HCT116 (cell line): ENCODE measurements around the gene ZFP69B. TPM values are rescaled to one million over a fixed set of nuclear protein-coding genes. Genes with fewer than 3 reads are reported as not detected.

Source experiments
- ATAC-seq: fragments of 200-7000 bp; cut with Tn5 transposase; 2 replicates; pipeline ENCODE4 v1.9.1; 2020; ENCODE audit warnings: mild to moderate bottlenecking, moderate library complexity
- BruUV-seq: library from RNA; stranded (reverse); fragments of 400-500 nt; replicated peaks from 2 replicates; lab custom pipeline; 2021; lab: Mats Ljungman, UMichigan
- CTCF ChIA-PET: fragments of 300-600 bp; sonication (Branson Sonifier 250); formaldehyde crosslinking; loops from one replicate; lab custom pipeline; 2021; ENCODE audit warnings: antibody characterized with exemption; lab: Charles Lee
- POLR2A ChIA-PET: fragments of 300-600, 350-600 bp; sonication (Branson Sonifier 250); formaldehyde crosslinking; loops from one replicate; lab custom pipeline; 2021; ENCODE audit warnings: antibody characterized with exemption; lab: Charles Lee
- RAD21 ChIA-PET, 2 experiments: fragments of 300-600 bp; sonication (Branson Sonifier 250); formaldehyde crosslinking; loops; one replicate each; lab custom pipeline; 2023; ENCODE audit warnings: low total read pairs in 2 of 2; ENCODE audit not compliant: uncharacterized antibody in 2 of 2, unreplicated experiment in 2 of 2, low non-redundant PET in 1 of 2; lab: Charles Lee
- DNase-seq: peaks from one replicate; pipeline ENCODE4 v3.0.0-alpha.2; 2010; ENCODE audit warnings: low read depth, low spot score
- H2AFZ ChIP-seq: fragments of 200-600 bp; shearing (Covaris generic), sonication (generic); 2 replicates; pipeline ENCODE4 v1.6.1; 2017; ENCODE audit warnings: low read depth, mixed run types, mixed read lengths, antibody characterized with exemption, low read length; ENCODE audit not compliant: poor library complexity, severe bottlenecking
- H3K27ac ChIP-seq: 2 replicates; pipeline ENCODE4 v1.5.1; 2012; ENCODE audit warnings: low read depth, low read length
- H3K27me3 ChIP-seq: fragments of 200-600 bp; sonication (generic); 2 replicates; pipeline ENCODE4 v1.6.1; 2016; ENCODE audit warnings: mixed run types, low read length, mixed read lengths; ENCODE audit not compliant: insufficient read depth
- H3K36me3 ChIP-seq, 2 experiments: fragments of 200-500 bp in 1 of 2; fragments of 200-600 bp in 1 of 2; sonication (Bioruptor generic) in 1 of 2; sonication (generic) in 1 of 2; 2 replicates each; pipeline versions ENCODE4 v1.5.1 to v1.6.1; 2014 to 2016; ENCODE audit warnings: low read length in 2 of 2, inconsistent platforms in 1 of 2, mixed read lengths in 1 of 2, mixed run types in 1 of 2; ENCODE audit not compliant: insufficient read depth in 2 of 2, control insufficient read depth in 1 of 2
- H3K4me1 ChIP-seq, 2 experiments: fragments of 200-600 bp in 1 of 2; sonication (generic) in 1 of 2; 2 replicates each; pipeline versions ENCODE4 v1.5.1 to v1.6.1; 2012 to 2017; ENCODE audit warnings: low read length in 2 of 2, inconsistent platforms in 1 of 2, mild to moderate bottlenecking in 1 of 2, mixed read lengths in 1 of 2, mixed run types in 1 of 2, moderate library complexity in 1 of 2; ENCODE audit not compliant: insufficient read depth in 2 of 2, control insufficient read depth in 1 of 2
- H3K4me2 ChIP-seq: fragments of 200-600 bp; sonication (generic); 2 replicates; pipeline ENCODE4 v1.6.1; 2017; ENCODE audit warnings: mixed run types, low read length, mixed read lengths
- H3K4me3 ChIP-seq, 2 experiments: fragments of 200-600 bp in 1 of 2; sonication (generic) in 1 of 2; replicated peaks in 1 of 2; 2 replicates each; pipeline ENCODE4 v1.5.1; 2011 to 2016; ENCODE audit warnings: low read length in 2 of 2, control low read depth in 1 of 2, low read depth in 1 of 2, mild to moderate bottlenecking in 1 of 2, mixed read lengths in 1 of 2, mixed run types in 1 of 2
- H3K79me2 ChIP-seq: fragments of 200-600 bp; sonication (generic); 2 replicates; pipeline ENCODE4 v1.6.1; 2017; ENCODE audit warnings: mild to moderate bottlenecking, mixed run types, low read length, moderate library complexity, mixed read lengths; ENCODE audit not compliant: insufficient read depth
- H3K9ac ChIP-seq: fragments of 200-600 bp; sonication (generic); 2 replicates; pipeline ENCODE4 v1.6.1; 2016; ENCODE audit warnings: low read length, mixed read lengths
- H3K9me2 ChIP-seq: fragments of 200-600 bp; sonication (generic), shearing (Covaris generic); 2 replicates; pipeline ENCODE4 v1.6.1; 2017; ENCODE audit warnings: mixed run types, mild to moderate bottlenecking, moderate library complexity; ENCODE audit not compliant: insufficient read depth
- H3K9me3 ChIP-seq, 2 experiments: fragments of 200-500 bp in 1 of 2; fragments of 200-600 bp in 1 of 2; sonication (Bioruptor generic) in 1 of 2; sonication (generic) in 1 of 2; 2 replicates each; pipeline ENCODE4 v1.6.1; 2014 to 2017; ENCODE audit warnings: low read length in 2 of 2, mixed read lengths in 2 of 2, inconsistent platforms in 1 of 2, low read depth in 1 of 2, mild to moderate bottlenecking in 1 of 2, mixed run types in 1 of 2, moderate library complexity in 1 of 2; ENCODE audit not compliant: control insufficient read depth in 1 of 2, insufficient read depth in 1 of 2
- H4K20me1 ChIP-seq: fragments of 200-600 bp; sonication (generic), shearing (Covaris generic); 2 replicates; pipeline ENCODE4 v1.6.1; 2017; ENCODE audit warnings: mixed run types, mild to moderate bottlenecking, moderate library complexity; ENCODE audit not compliant: insufficient read depth
- CBX3 ChIP-seq: IDR thresholded peaks from 2 replicates; pipeline ENCODE4 v1.6.1; 2012; ENCODE audit warnings: low read depth
- CEBPB ChIP-seq: IDR thresholded peaks from 2 replicates; pipeline ENCODE4 v1.6.1; 2012; ENCODE audit warnings: low read depth
- EGR1 ChIP-seq: IDR thresholded peaks from 2 replicates; pipeline ENCODE4 v1.6.1; 2012; ENCODE audit warnings: low read depth
- ELF1 ChIP-seq: IDR thresholded peaks from 2 replicates; pipeline ENCODE4 v1.6.1; 2012; ENCODE audit warnings: low read depth, borderline replicate concordance
- EZH2 ChIP-seq: fragments of 200-600 bp; sonication (generic); IDR thresholded peaks from 2 replicates; pipeline ENCODE4 v1.6.1; 2017; ENCODE audit warnings: antibody characterized with exemption, mixed run types
- EZH2phosphoT487 ChIP-seq: fragments of 200-600 bp; IDR thresholded peaks from 2 replicates; pipeline ENCODE4 v1.6.1; 2018; ENCODE audit warnings: antibody characterized with exemption, borderline replicate concordance
- FOSL1 ChIP-seq: IDR thresholded peaks from 2 replicates; pipeline ENCODE4 v1.6.1; 2012; ENCODE audit warnings: low read depth
- JUND ChIP-seq: IDR thresholded peaks from 2 replicates; pipeline ENCODE4 v1.6.1; 2012
- POLR2A ChIP-seq: IDR thresholded peaks from 2 replicates; pipeline ENCODE4 v1.7.0; 2011; ENCODE audit warnings: borderline replicate concordance; ENCODE audit not compliant: insufficient read depth, insufficient read length; ENCODE audit errors: extremely low read depth
- POLR2AphosphoS5 ChIP-seq: IDR thresholded peaks from 2 replicates; pipeline ENCODE4 v1.6.1; 2011; ENCODE audit warnings: mild to moderate bottlenecking, low read depth, low read length, moderate library complexity
- RAD21 ChIP-seq: IDR thresholded peaks from 2 replicates; pipeline ENCODE4 v1.6.1; 2012; ENCODE audit warnings: low read depth, mild to moderate bottlenecking
- SIN3A ChIP-seq: IDR thresholded peaks from 2 replicates; pipeline ENCODE4 v1.6.1; 2012; ENCODE audit warnings: low read depth
- SP1 ChIP-seq: IDR thresholded peaks from 2 replicates; pipeline ENCODE4 v1.6.1; 2012; ENCODE audit warnings: low read depth
- YY1 ChIP-seq: IDR thresholded peaks from 2 replicates; pipeline ENCODE4 v1.6.1; 2011; ENCODE audit warnings: low read length, low read depth, moderate library complexity, mild to moderate bottlenecking; ENCODE audit not compliant: insufficient replicate concordance; ENCODE audit errors: extremely low read depth
- ZFX ChIP-seq: fragments of 450-650 bp; IDR thresholded peaks from 2 replicates; pipeline ENCODE4 v1.6.1; 2017
- ZNF274 ChIP-seq: fragments of 200-500 bp; sonication (Bioruptor generic); IDR thresholded peaks from 2 replicates; pipeline ENCODE4 v1.6.1; 2014; ENCODE audit warnings: mild to moderate bottlenecking, low read depth, low read length, inconsistent platforms
- intact Hi-C: fragments of 100-400 bp; cut with micrococcal nuclease; formaldehyde crosslinking; loops from 2 replicates; pipeline ENCODE4 v1.10.0; 2022
- total RNA-seq: library from RNA; stranded (reverse); gene quantifications from one replicate; pipeline ENCODE4 v1.2.1, GENCODE V29; 2021; ENCODE audit not compliant: unreplicated experiment
- TF ChIP-seq, protein P1 (sequence below): IDR thresholded peaks from 2 replicates; pipeline ENCODE4 v1.6.1; 2012; ENCODE audit warnings: low read depth

ZFP69B gene
- total RNA-seq, 1 experiment from 2014 or later, result 0.27 TPM

DNA sequence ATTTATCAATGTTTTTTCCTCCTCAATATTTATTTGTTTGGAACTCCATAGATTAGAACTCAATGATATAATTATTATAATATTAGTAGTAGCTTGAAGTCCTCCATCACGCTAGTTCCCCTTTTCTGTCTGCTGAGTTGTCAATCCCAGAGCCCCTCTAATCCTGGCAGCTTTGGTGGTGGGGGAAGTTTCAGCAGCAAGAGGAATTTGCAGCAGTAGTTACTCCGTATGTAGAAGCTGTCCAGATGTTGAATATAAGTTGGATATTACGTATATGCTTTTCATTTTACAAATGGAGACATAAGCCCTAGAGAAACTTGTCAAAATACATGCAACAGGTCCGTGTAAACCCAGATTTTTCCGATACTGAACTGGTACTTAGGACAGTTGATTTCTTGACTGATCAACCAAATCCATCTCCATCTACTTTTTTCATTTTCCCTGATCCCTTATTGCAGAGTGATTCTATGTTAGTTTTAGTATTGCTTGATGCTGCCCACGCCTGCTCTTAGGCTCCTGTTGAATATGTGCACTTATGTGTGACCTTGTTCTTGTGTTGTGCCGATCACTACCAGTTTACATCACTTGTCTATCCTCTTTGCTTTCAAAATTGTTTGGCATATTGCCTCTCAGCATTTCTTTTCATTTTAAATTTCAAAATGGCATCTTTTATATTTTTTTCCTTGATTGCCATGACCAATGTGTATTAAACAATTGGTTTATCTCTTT, 48.6 kb upstream of the ZFP69B start:
- no TSS peak for BruUV-seq
- H3K27me3 ChIP-seq, result no peaks in the 10 kb centered on the region

More for the DNA sequence above, 48.6 kb upstream of the ZFP69B start:
- Histone ChIP-seq H3K9me3 (no peaks in the 10 kb centered on the region), H2AFZ (no peak overlapping the region), H3K9me2 (no peaks in the 10 kb centered on the region), H3K9ac (no peak overlapping the region), H4K20me1 (no peaks in the 10 kb centered on the region), H3K79me2 (no peaks in the 10 kb centered on the region), H3K4me2 (no peak overlapping the region), H3K36me3 (no peaks in the 10 kb centered on the region), H3K4me3 (no peak overlapping the region), H3K4me1 (no peaks in the 10 kb centered on the region), H3K27ac (no peak overlapping the region)
- CTCF ChIA-PET, result no interaction called here
- RAD21 ChIA-PET, result no interaction called here
- TF ChIP-seq ZFX (no peak), EZH2 (no peak), CBX3 (no peak), ZNF274 (no peak), EGR1 (no peak), JUND (no peak), POLR2AphosphoS5 (no peak), YY1 (no peak), EZH2phosphoT487 (no peak), RAD21 (no peak), SP1 (no peak), CEBPB (no peak), SIN3A (no peak), ELF1 (no peak), FOSL1 (no peak), POLR2A (no peak)
- TF ChIP-seq, protein P1, sequence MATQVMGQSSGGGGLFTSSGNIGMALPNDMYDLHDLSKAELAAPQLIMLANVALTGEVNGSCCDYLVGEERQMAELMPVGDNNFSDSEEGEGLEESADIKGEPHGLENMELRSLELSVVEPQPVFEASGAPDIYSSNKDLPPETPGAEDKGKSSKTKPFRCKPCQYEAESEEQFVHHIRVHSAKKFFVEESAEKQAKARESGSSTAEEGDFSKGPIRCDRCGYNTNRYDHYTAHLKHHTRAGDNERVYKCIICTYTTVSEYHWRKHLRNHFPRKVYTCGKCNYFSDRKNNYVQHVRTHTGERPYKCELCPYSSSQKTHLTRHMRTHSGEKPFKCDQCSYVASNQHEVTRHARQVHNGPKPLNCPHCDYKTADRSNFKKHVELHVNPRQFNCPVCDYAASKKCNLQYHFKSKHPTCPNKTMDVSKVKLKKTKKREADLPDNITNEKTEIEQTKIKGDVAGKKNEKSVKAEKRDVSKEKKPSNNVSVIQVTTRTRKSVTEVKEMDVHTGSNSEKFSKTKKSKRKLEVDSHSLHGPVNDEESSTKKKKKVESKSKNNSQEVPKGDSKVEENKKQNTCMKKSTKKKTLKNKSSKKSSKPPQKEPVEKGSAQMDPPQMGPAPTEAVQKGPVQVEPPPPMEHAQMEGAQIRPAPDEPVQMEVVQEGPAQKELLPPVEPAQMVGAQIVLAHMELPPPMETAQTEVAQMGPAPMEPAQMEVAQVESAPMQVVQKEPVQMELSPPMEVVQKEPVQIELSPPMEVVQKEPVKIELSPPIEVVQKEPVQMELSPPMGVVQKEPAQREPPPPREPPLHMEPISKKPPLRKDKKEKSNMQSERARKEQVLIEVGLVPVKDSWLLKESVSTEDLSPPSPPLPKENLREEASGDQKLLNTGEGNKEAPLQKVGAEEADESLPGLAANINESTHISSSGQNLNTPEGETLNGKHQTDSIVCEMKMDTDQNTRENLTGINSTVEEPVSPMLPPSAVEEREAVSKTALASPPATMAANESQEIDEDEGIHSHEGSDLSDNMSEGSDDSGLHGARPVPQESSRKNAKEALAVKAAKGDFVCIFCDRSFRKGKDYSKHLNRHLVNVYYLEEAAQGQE, result no peak
- POLR2A ChIA-PET, result no interaction called here
- DNase-seq (no peak), ATAC-seq (no peak)
- intact Hi-C loops, result loop anchor here (5.0 kb wide), 1 partner anchor 64 kb away; no protein-coding TSS in a partner anchor
